ENCODE measurements around the gene MOB3B.

The MOB3B gene

DNA sequence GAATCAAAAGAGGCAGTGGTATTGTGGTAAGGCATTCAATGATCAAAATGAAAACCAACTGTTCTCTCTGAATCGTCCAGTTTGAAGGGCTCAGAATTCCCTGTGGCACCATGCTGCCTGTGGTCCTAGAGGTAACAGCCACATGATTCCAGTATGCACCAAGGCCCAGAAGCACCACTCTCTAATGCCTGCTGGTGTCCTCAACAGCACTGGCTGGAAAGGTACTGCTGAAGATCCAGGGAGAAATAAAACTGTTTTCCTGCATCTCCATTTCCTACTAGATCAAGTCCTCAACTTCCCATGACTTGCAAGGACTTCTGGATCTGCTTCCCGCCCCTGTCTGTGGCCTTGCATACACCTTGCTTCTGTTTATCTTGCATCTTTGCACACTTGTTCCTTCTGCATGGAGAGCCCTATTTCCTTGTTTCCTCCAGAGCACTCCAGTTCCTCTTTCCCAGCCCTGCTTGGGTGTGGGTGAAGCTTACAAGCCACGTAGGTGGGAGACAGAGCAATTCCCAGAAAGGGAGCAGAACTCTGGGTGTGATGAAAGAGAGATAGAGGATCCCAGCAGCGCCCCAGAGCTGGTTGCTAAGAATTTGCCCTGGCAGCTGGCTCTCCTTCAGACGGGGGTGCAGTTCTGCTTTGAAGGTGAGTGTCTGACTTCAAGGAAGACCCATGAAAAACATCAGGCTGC is 191.6 kb downstream of the MOB3B start:
- Histone ChIP-seq H3K4ac (ENCODE audit: low read depth, low read length) (no peak overlapping the region), H3K18ac (ENCODE audit: low read length) (no peak overlapping the region), H4K8ac (ENCODE audit: low read depth, low read length) (no peak overlapping the region), H2AFZ (ENCODE audit: insufficient read depth, low read length, poor library complexity) (no peak overlapping the region), H3K9ac (ENCODE audit: low read length) (no peak overlapping the region), H3K4me1 (ENCODE audit: control insufficient read depth in 1 of 2, insufficient read depth in 2 of 2, low read length in 2 of 2) (peaks cover 6 to 22% of the 10 kb centered on the region in 2 experiments), H2AK5ac (ENCODE audit: low read length) (no peak overlapping the region), H3K79me1 (ENCODE audit: low read length) (peaks cover 4% of the 10 kb centered on the region), H3K27ac (ENCODE audit: low read depth, low read length) (no peak overlapping the region), H3K9me3 (ENCODE audit: insufficient read depth, low read depth, low read length) (no peaks in the 10 kb centered on the region), H3K79me2 (ENCODE audit: control insufficient read depth, insufficient read depth, low read length, poor library complexity) (peaks cover 3% of the 10 kb centered on the region), H3K23ac (ENCODE audit: low read length) (no peak overlapping the region), H3K4me2 (ENCODE audit: low read length) (no peak overlapping the region), H3K27me3 (ENCODE audit: insufficient read depth, low read length) (no peaks in the 10 kb centered on the region), H4K12ac (ENCODE audit: low read depth, low read length) (no peak overlapping the region), H2BK12ac (ENCODE audit: low read length) (no peak overlapping the region), H3K14ac (ENCODE audit: low read length) (no peak overlapping the region), H2BK120ac (ENCODE audit: insufficient read depth, low read length, poor library complexity) (no peak overlapping the region), H4K91ac (ENCODE audit: low read depth, low read length) (no peak overlapping the region), H2BK5ac (ENCODE audit: low read depth, low read length, poor library complexity) (no peak overlapping the region), H3K36me3 (ENCODE audit: control insufficient read depth in 1 of 2, insufficient read depth in 2 of 2, low read length in 2 of 2) (no peaks in the 10 kb centered on the region), H3K4me3 (ENCODE audit: low read depth, low read length) (no peak overlapping the region)
- DNase-seq = no peak
- no CpG with 5 or more reads among the region's 5 CpGs for WGBS (ENCODE audit: extremely low coverage, insufficient coverage, insufficient read length)

DNA sequence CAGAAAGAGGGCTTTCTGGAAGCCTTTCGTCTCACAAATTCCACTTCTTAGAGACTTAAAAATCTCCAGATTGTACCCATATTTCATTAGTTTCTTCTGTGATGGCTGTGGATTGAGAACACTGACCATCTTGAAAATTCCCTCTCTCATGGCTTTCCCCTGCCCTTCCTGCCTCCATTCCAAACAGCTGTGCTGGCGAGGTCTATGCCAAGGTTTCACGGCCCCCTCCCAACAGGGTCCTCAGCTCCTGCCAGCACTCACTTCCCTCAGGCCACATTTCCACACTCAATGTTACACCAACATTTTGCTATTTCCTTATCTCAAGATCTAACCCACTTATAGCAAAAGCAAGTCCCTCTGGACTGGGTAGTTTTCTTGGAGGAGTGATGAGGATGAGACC is 192.4 kb downstream of the MOB3B start:
- Histone ChIP-seq H2BK12ac (ENCODE audit: low read length) (no peak overlapping the region), H2BK5ac (ENCODE audit: low read depth, low read length, poor library complexity) (no peak overlapping the region), H3K4me3 (ENCODE audit: low read depth, low read length) (no peak overlapping the region), H2AK5ac (ENCODE audit: low read length) (peak overlapping the region; percentile 65), H4K8ac (ENCODE audit: low read depth, low read length) (no peak overlapping the region), H3K27me3 (ENCODE audit: insufficient read depth, low read length) (no peaks in the 10 kb centered on the region), H3K23ac (ENCODE audit: low read length) (no peak overlapping the region), H3K14ac (ENCODE audit: low read length) (no peak overlapping the region), H3K4ac (ENCODE audit: low read depth, low read length) (no peak overlapping the region), H3K79me1 (ENCODE audit: low read length) (peaks cover 4% of the 10 kb centered on the region), H3K9ac (ENCODE audit: low read length) (no peak overlapping the region), H3K27ac (ENCODE audit: low read depth, low read length) (no peak overlapping the region), H3K36me3 (ENCODE audit: control insufficient read depth in 1 of 2, insufficient read depth in 2 of 2, low read length in 2 of 2) (no peaks in the 10 kb centered on the region), H3K4me2 (ENCODE audit: low read length) (no peak overlapping the region), H4K12ac (ENCODE audit: low read depth, low read length) (no peak overlapping the region), H2BK120ac (ENCODE audit: insufficient read depth, low read length, poor library complexity) (peak overlapping the region; percentile 48), H4K91ac (ENCODE audit: low read depth, low read length) (no peak overlapping the region), H2AFZ (ENCODE audit: insufficient read depth, low read length, poor library complexity) (no peak overlapping the region), H3K9me3 (ENCODE audit: insufficient read depth, low read depth, low read length) (no peaks in the 10 kb centered on the region), H3K18ac (ENCODE audit: low read length) (no peak overlapping the region), H3K79me2 (ENCODE audit: control insufficient read depth, insufficient read depth, low read length, poor library complexity) (peaks cover 3% of the 10 kb centered on the region), H3K4me1 (ENCODE audit: control insufficient read depth in 1 of 2, insufficient read depth in 2 of 2, low read length in 2 of 2) (peaks cover 6 to 22% of the 10 kb centered on the region in 2 experiments)
- WGBS (ENCODE audit: extremely low coverage, insufficient coverage, insufficient read length) = no CpG with 5 or more reads among the region's 3 CpGs
- DNase-seq = peak; percentile 9 to 68

- Histone ChIP-seq H2BK120ac (ENCODE audit: insufficient read depth, low read length, poor library complexity) (peak overlapping the region; percentile 48), H4K8ac (ENCODE audit: low read depth, low read length) (peak overlapping the region; percentile 70), H4K91ac (ENCODE audit: low read depth, low read length) (no peak overlapping the region), H3K4me3 (ENCODE audit: low read depth, low read length) (no peak overlapping the region), H3K9ac (ENCODE audit: low read length) (no peak overlapping the region), H4K12ac (ENCODE audit: low read depth, low read length) (no peak overlapping the region), H3K27me3 (ENCODE audit: insufficient read depth, low read length) (no peaks in the 10 kb centered on the region), H2BK5ac (ENCODE audit: low read depth, low read length, poor library complexity) (no peak overlapping the region), H2BK12ac (ENCODE audit: low read length) (no peak overlapping the region), H3K4me1 (ENCODE audit: control insufficient read depth in 1 of 2, insufficient read depth in 2 of 2, low read length in 2 of 2) (peaks cover 6 to 22% of the 10 kb centered on the region in 2 experiments), H2AFZ (ENCODE audit: insufficient read depth, low read length, poor library complexity) (no peak overlapping the region), H3K79me1 (ENCODE audit: low read length) (peaks cover 4% of the 10 kb centered on the region), H3K4ac (ENCODE audit: low read depth, low read length) (peak overlapping the region; percentile 40), H3K27ac (ENCODE audit: low read depth, low read length) (no peak overlapping the region), H3K23ac (ENCODE audit: low read length) (no peak overlapping the region), H3K14ac (ENCODE audit: low read length) (no peak overlapping the region), H3K18ac (ENCODE audit: low read length) (peak overlapping the region; percentile 84), H3K36me3 (ENCODE audit: control insufficient read depth in 1 of 2, insufficient read depth in 2 of 2, low read length in 2 of 2) (no peaks in the 10 kb centered on the region), H3K79me2 (ENCODE audit: control insufficient read depth, insufficient read depth, low read length, poor library complexity) (peaks cover 3% of the 10 kb centered on the region), H3K4me2 (ENCODE audit: low read length) (no peak overlapping the region), H3K9me3 (ENCODE audit: insufficient read depth, low read depth, low read length) (no peaks in the 10 kb centered on the region), H2AK5ac (ENCODE audit: low read length) (peak overlapping the region; percentile 65)
- no CpG with 5 or more reads among the region's 10 CpGs for WGBS (ENCODE audit: extremely low coverage, insufficient coverage, insufficient read length)
- no peak for DNase-seq
Measured at GRCh38 chr9:27336829-27337228, 192.8 kb downstream of the MOB3B start.

DNA sequence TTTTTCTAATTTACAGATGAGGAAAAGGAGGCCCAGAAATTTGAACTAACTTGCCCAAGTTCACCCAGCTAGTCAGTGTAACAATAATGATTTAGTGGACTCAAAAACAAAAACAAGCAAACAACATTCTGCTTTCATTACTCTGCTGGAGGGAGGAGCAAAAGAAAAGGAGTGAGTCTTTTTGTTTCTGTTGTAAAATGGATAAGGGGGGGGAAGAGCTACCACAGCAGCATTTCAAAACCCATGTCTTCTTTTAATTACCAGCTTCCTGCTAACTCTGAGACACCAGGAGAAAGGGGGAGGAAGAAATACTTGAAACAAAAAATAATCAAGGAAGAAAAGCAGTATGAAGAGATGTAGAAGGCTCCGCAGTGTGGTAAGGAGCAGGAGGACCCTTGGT is 193.5 kb downstream of the MOB3B start:
- peaks cover 6 to 22% of the 10 kb centered on the region in 2 experiments for H3K4me1 ChIP-seq (ENCODE audit: control insufficient read depth in 1 of 2, insufficient read depth in 2 of 2, low read length in 2 of 2)
- peaks cover 0 to 3% of the 10 kb centered on the region in 2 experiments for H3K36me3 ChIP-seq (ENCODE audit: control insufficient read depth in 1 of 2, insufficient read depth in 2 of 2, low read length in 2 of 2)
- no peak overlapping the region for H3K9ac ChIP-seq (ENCODE audit: low read length)
- H3K18ac ChIP-seq (ENCODE audit: low read length) = no peak overlapping the region
- no peak overlapping the region for H4K8ac ChIP-seq (ENCODE audit: low read depth, low read length)
- H3K14ac ChIP-seq (ENCODE audit: low read length) = no peak overlapping the region
- H3K27me3 ChIP-seq (ENCODE audit: insufficient read depth, low read length) = no peaks in the 10 kb centered on the region
- H3K4ac ChIP-seq (ENCODE audit: low read depth, low read length) = no peak overlapping the region
- H3K79me2 ChIP-seq (ENCODE audit: control insufficient read depth, insufficient read depth, low read length, poor library complexity) = peaks cover 3% of the 10 kb centered on the region
- H2BK12ac ChIP-seq (ENCODE audit: low read length) = peak overlapping the region; percentile 69
- H2BK120ac ChIP-seq (ENCODE audit: insufficient read depth, low read length, poor library complexity) = peak overlapping the region; percentile 7
- no peak overlapping the region for H3K4me3 ChIP-seq (ENCODE audit: low read depth, low read length)
- no peak overlapping the region for H2BK5ac ChIP-seq (ENCODE audit: low read depth, low read length, poor library complexity)
- WGBS (ENCODE audit: extremely low coverage, insufficient coverage, insufficient read length) = no CpG with 5 or more reads among the region's 1 CpG
- H2AK5ac ChIP-seq (ENCODE audit: low read length) = no peak overlapping the region
- H2AFZ ChIP-seq (ENCODE audit: insufficient read depth, low read length, poor library complexity) = no peak overlapping the region
- H3K79me1 ChIP-seq (ENCODE audit: low read length) = peaks cover 4% of the 10 kb centered on the region
- H3K9me3 ChIP-seq (ENCODE audit: insufficient read depth, low read depth, low read length) = no peaks in the 10 kb centered on the region
- no peak overlapping the region for H3K4me2 ChIP-seq (ENCODE audit: low read length)
- no peak for DNase-seq
- peak overlapping the region; percentile 60 for H4K91ac ChIP-seq (ENCODE audit: low read depth, low read length)
- no peak overlapping the region for H3K27ac ChIP-seq (ENCODE audit: low read depth, low read length)
- no peak overlapping the region for H4K12ac ChIP-seq (ENCODE audit: low read depth, low read length)
- no peak overlapping the region for H3K23ac ChIP-seq (ENCODE audit: low read length)

All from trophoblast cell (in vitro differentiated cells and primary cell).